ENCODE results near the gene ATP5PO. TPM values are rescaled to one million over a fixed set of nuclear protein-coding genes. Genes with fewer than 3 reads are reported as not detected.

The ATP5PO gene
- polyA plus RNA-seq, 1 donor (not counting 4 experiments of a cell fraction or from before 2014, with no cell fraction given), result 359 TPM

DNA sequence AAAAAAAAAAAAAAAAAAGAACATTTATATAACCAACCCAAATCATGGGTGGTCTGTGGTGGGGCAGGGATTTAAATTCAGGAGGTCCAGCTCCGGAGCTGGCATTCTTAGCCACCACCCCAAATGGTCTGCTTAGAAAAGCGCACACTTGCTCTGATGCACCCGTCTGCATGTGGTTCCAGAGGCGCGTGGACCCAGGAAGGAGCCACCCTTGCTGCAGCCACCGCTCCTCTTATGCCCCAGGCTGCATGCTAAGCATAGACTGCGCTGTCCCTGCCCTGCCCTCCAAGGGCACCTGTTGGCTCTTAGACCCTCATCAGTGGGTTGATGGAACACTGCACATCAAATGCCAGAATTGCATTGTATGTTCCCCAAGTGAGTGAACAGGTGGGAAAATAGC, 41.4 kb downstream of the ATP5PO start:
- no peak overlapping the region for H3K4me3 ChIP-seq (ENCODE audit: control insufficient read depth in 2 of 3, extremely low read depth in 1 of 3, insufficient read depth in 2 of 3, low read depth in 1 of 3, low read length in 3 of 3)
- no peak overlapping the region for H3K27ac ChIP-seq (ENCODE audit: control insufficient read depth, insufficient read depth, low read length)
- H4K20me1 ChIP-seq (ENCODE audit: control insufficient read depth, extremely low read depth, insufficient read depth, low read length), result no peaks in the 10 kb centered on the region
- FAIRE-seq, result no peak
- no peak for DNase-seq (ENCODE audit: low read depth, low spot score)
- no peaks in the 10 kb centered on the region for H3K9me1 ChIP-seq (ENCODE audit: control insufficient read depth, extremely low read depth, insufficient read depth, low read length)
- no peak overlapping the region for H3K9ac ChIP-seq (ENCODE audit: control insufficient read depth, extremely low read depth, insufficient read depth, low read length)
- TF ChIP-seq, protein P1, sequence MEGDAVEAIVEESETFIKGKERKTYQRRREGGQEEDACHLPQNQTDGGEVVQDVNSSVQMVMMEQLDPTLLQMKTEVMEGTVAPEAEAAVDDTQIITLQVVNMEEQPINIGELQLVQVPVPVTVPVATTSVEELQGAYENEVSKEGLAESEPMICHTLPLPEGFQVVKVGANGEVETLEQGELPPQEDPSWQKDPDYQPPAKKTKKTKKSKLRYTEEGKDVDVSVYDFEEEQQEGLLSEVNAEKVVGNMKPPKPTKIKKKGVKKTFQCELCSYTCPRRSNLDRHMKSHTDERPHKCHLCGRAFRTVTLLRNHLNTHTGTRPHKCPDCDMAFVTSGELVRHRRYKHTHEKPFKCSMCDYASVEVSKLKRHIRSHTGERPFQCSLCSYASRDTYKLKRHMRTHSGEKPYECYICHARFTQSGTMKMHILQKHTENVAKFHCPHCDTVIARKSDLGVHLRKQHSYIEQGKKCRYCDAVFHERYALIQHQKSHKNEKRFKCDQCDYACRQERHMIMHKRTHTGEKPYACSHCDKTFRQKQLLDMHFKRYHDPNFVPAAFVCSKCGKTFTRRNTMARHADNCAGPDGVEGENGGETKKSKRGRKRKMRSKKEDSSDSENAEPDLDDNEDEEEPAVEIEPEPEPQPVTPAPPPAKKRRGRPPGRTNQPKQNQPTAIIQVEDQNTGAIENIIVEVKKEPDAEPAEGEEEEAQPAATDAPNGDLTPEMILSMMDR (optimal IDR thresholded peaks at IDR 0.05 in 1 of 3, IDR thresholded peaks at IDR 0.05 in 1 of 3, conservative IDR thresholded peaks at IDR 0.05 in 1 of 3; ENCODE audit: extremely low read depth in 1 of 3, insufficient read depth in 2 of 3, low read length in 3 of 3), result no peak
- TF ChIP-seq EZH2 (IDR thresholded peaks at IDR 0.05; ENCODE audit: low read length), result no peak
- no peaks in the 10 kb centered on the region for H3K4me1 ChIP-seq (ENCODE audit: control insufficient read depth, extremely low read depth, insufficient read depth, low read length)
- no peak overlapping the region for H2AFZ ChIP-seq (ENCODE audit: control insufficient read depth, low read length)
- H3K4me2 ChIP-seq (ENCODE audit: control insufficient read depth, extremely low read depth, insufficient read depth, low read depth, low read length), result no peak overlapping the region
- H3K27me3 ChIP-seq (ENCODE audit: control insufficient read depth, extremely low read depth, insufficient read depth, low read length), result no peaks in the 10 kb centered on the region
- H3K9me3 ChIP-seq (ENCODE audit: control insufficient read depth, low read depth, low read length), result no peaks in the 10 kb centered on the region
- H3K79me2 ChIP-seq (ENCODE audit: control insufficient read depth, insufficient read depth, low read length), result no peaks in the 10 kb centered on the region
- H3K36me3 ChIP-seq (ENCODE audit: control insufficient read depth in 2 of 2, extremely low read depth in 1 of 2, insufficient read depth in 2 of 2, low read length in 2 of 2), result no peaks in the 10 kb centered on the region
- dilution Hi-C loops (cut with MboI; ENCODE audit: extremely low pct_ligation_motif_present, low sequenced_read_pairs), result no loop called here

DNA sequence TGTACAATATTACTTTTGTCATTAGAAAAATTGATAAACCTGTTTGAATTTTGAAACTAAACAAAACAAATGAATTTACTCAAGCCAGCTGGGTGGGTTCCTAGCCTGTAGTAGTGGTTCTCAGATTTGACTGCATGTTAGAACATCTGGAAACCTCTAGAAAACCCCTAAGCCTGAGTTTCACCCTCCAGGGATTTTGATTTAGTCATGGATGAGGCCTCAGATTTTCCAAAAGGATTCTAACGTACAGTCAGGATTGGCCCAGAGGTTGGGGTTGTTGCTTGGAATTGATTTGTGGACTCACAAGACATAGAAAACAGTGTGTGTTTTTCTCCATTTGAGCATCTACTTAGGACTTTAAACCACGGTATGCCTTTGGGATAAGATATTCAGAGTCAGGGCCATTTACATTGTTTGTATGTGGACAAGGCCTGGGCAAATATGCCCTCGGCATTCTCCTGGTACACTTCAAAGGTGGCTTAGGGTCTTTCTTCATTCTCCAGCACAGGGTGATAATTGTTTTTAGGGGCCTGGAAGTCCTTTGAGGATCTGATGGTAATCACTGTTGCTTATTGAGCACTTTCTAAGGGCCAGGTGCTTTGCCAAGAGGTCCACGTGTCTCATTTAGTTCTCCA, 42.6 kb downstream of the ATP5PO start:
- dilution Hi-C loops (cut with MboI; ENCODE audit: extremely low pct_ligation_motif_present, low sequenced_read_pairs), result no loop called here
- TF ChIP-seq EZH2 (IDR thresholded peaks at IDR 0.05; ENCODE audit: low read length), result no peak
- TF ChIP-seq, protein P1 (optimal IDR thresholded peaks at IDR 0.05 in 1 of 3, IDR thresholded peaks at IDR 0.05 in 1 of 3, conservative IDR thresholded peaks at IDR 0.05 in 1 of 3; ENCODE audit: extremely low read depth in 1 of 3, insufficient read depth in 2 of 3, low read length in 3 of 3), result no peak
- DNase-seq (ENCODE audit: low read depth, low spot score), result no peak
- Histone ChIP-seq H3K4me3 (ENCODE audit: control insufficient read depth in 2 of 3, extremely low read depth in 1 of 3, insufficient read depth in 2 of 3, low read depth in 1 of 3, low read length in 3 of 3) (no peak overlapping the region), H3K79me2 (ENCODE audit: control insufficient read depth, insufficient read depth, low read length) (no peaks in the 10 kb centered on the region), H3K9me3 (ENCODE audit: control insufficient read depth, low read depth, low read length) (no peaks in the 10 kb centered on the region), H3K9me1 (ENCODE audit: control insufficient read depth, extremely low read depth, insufficient read depth, low read length) (no peaks in the 10 kb centered on the region), H3K4me1 (ENCODE audit: control insufficient read depth, extremely low read depth, insufficient read depth, low read length) (no peaks in the 10 kb centered on the region), H2AFZ (ENCODE audit: control insufficient read depth, low read length) (no peak overlapping the region), H3K9ac (ENCODE audit: control insufficient read depth, extremely low read depth, insufficient read depth, low read length) (no peak overlapping the region), H3K36me3 (ENCODE audit: control insufficient read depth in 2 of 2, extremely low read depth in 1 of 2, insufficient read depth in 2 of 2, low read length in 2 of 2) (no peaks in the 10 kb centered on the region), H4K20me1 (ENCODE audit: control insufficient read depth, extremely low read depth, insufficient read depth, low read length) (no peaks in the 10 kb centered on the region), H3K4me2 (ENCODE audit: control insufficient read depth, extremely low read depth, insufficient read depth, low read depth, low read length) (no peak overlapping the region), H3K27me3 (ENCODE audit: control insufficient read depth, extremely low read depth, insufficient read depth, low read length) (no peaks in the 10 kb centered on the region), H3K27ac (ENCODE audit: control insufficient read depth, insufficient read depth, low read length) (no peak overlapping the region)
- no peak for FAIRE-seq
